Gastroesophageal sphincter (tissue), 4 donors: ENCODE results near the gene DBF4B. TPM values are rescaled to one million over a fixed set of nuclear protein-coding genes. Genes with fewer than 3 reads are reported as not detected.
A peak's percentile ranks its signal among the peaks of the same experiment; 100 is the strongest.

Experiments
- ATAC-seq: fragments of 150-250 bp; one replicate; pipeline ENCODE4 v1.9.1; 2016; ENCODE audit warnings: mild to moderate bottlenecking, moderate library complexity
- H3K27ac ChIP-seq, 4 donors: fragments of 200-600 bp; sonication (generic) in 3 of 4; 1 replicate in 3 of 4; 2 replicates in 1 of 4; pipeline ENCODE4 v1.5.1; 2016 to 2019
- H3K27me3 ChIP-seq: fragments of 200-600 bp; sonication (generic); one replicate; pipeline ENCODE4 v1.5.1; 2019
- H3K36me3 ChIP-seq, 2 donors: fragments of 200-600 bp; sonication (generic); one replicate each; pipeline ENCODE4 v1.5.1; 2019; ENCODE audit warnings: control low read depth in 1 of 2
- H3K4me1 ChIP-seq, 3 donors: fragments of 200-600 bp; sonication (generic); 1 replicate in 2 of 3; 2 replicates in 1 of 3; pipeline ENCODE4 v1.5.1; 2016 to 2019; ENCODE audit warnings: control low read depth in 2 of 3
- H3K4me3 ChIP-seq, 2 donors: fragments of 200-600 bp; sonication (generic); one replicate each; pipeline ENCODE4 v1.5.1; 2019; ENCODE audit warnings: mild to moderate bottlenecking in 1 of 2, moderate library complexity in 1 of 2
- H3K9me3 ChIP-seq, 3 donors: fragments of 200-600 bp; sonication (generic); one replicate each; pipeline ENCODE4 v1.5.1; 2017 to 2019; ENCODE audit warnings: control low read depth in 2 of 3
- CTCF ChIP-seq, 4 experiments: fragments of 200-600 bp in 2 of 4; fragments of 450-650 bp in 2 of 4; sonication (generic) in 1 of 4; IDR thresholded peaks; one replicate each; pipeline ENCODE4 v1.5.1; 2017 to 2019; ENCODE audit warnings: antibody characterized with exemption in 4 of 4, mild to moderate bottlenecking in 2 of 4, moderate library complexity in 2 of 4
- EP300 ChIP-seq: sonication (generic); formaldehyde crosslinking; IDR thresholded peaks from one replicate; pipeline ENCODE4 v1.6.1; 2017; ENCODE audit warnings: antibody characterized with exemption, mild to moderate bottlenecking
- POLR2A ChIP-seq, 2 donors: fragments of 450-650 bp; IDR thresholded peaks; one replicate each; pipeline ENCODE4 v1.6.1; 2017; ENCODE audit warnings: antibody characterized with exemption in 2 of 2, mild to moderate bottlenecking in 2 of 2, moderate library complexity in 1 of 2
- POLR2AphosphoS5 ChIP-seq: sonication (generic); formaldehyde crosslinking; IDR thresholded peaks from one replicate; pipeline ENCODE4 v1.6.1; 2017; ENCODE audit warnings: antibody characterized with exemption
- WGBS, 2 donors: methylation state at CpG; one replicate each; pipeline ENCODE4 v1.1.5; 2018; ENCODE audit warnings: low coverage in 1 of 2; 5-methylcytosine and 5-hydroxymethylcytosine counted together
- total RNA-seq, 4 donors: library from RNA; depleted of rRNA; stranded (reverse); fragments of >200 nt; gene quantifications; one replicate each; pipeline ENCODE4 v1.1.0, GENCODE V29; 2016

The DBF4B gene
- total RNA-seq, 4 donors from 2014 or later: 0.96 to 7.2 (median 3.9) TPM

- no CpG with 5 or more reads among the region's 7 CpGs for WGBS, 2 donors
- H3K4me1 ChIP-seq: peaks cover 0 to 49% (median 11%) of the 10 kb centered on the region in 3 donors
- no peaks in the 10 kb centered on the region for H3K9me3 ChIP-seq
- H3K36me3 ChIP-seq: no peaks in the 10 kb centered on the region
- H3K27ac ChIP-seq: peak overlapping the region in 2 of 4 donors; percentile 25 to 56
- no peaks in the 10 kb centered on the region for H3K27me3 ChIP-seq
- no peak for ATAC-seq
- H3K4me3 ChIP-seq: no peak overlapping the region
- TF ChIP-seq EP300 (no peak), POLR2A (IDR thresholded peaks at IDR 0.05) (no peak), CTCF (IDR thresholded peaks at IDR 0.05) (no peak), POLR2AphosphoS5 (no peak)
Observed at GRCh38 chr17:44785921-44786320, 77.5 kb downstream of the DBF4B start.

GRCh38 chr17:44786551-44787081, 78.2 kb downstream of the DBF4B start:
- Histone ChIP-seq H3K4me1 (peaks cover 0 to 42% (median 11%) of the 10 kb centered on the region in 3 donors), H3K27me3 (no peaks in the 10 kb centered on the region), H3K9me3 (no peaks in the 10 kb centered on the region), H3K36me3 (no peaks in the 10 kb centered on the region), H3K27ac (peak overlapping the region in 3 of 4 donors; percentile 25 to 56 (median 40)), H3K4me3 (no peak overlapping the region)
- TF ChIP-seq EP300: no peak
- TF ChIP-seq POLR2AphosphoS5: no peak
- TF ChIP-seq CTCF (IDR thresholded peaks at IDR 0.05): no peak
- TF ChIP-seq POLR2A (IDR thresholded peaks at IDR 0.05): no peak
- no peak for ATAC-seq
- WGBS, 2 donors: 13% methylated on average over 11 of the region's 16 CpGs; no CpG with 5 or more reads in 1 of the 2 donors

GRCh38 chr17:44787271-44787940, 78.9 kb downstream of the DBF4B start:
- H3K4me1 ChIP-seq: peaks cover 0 to 35% (median 11%) of the 10 kb centered on the region in 3 donors
- 79% methylated on average over 7 to 15 of the region's 15 CpGs for WGBS, 2 donors
- H3K27ac ChIP-seq: peak overlapping the region in 3 of 4 donors; percentile 25 to 56 (median 40)
- no peaks in the 10 kb centered on the region for H3K36me3 ChIP-seq
- no peaks in the 10 kb centered on the region for H3K9me3 ChIP-seq
- no peaks in the 10 kb centered on the region for H3K27me3 ChIP-seq
- H3K4me3 ChIP-seq: no peak overlapping the region
- no peak for ATAC-seq
- no peak for TF ChIP-seq EP300
- TF ChIP-seq POLR2AphosphoS5: no peak
- TF ChIP-seq POLR2A (IDR thresholded peaks at IDR 0.05): no peak
- TF ChIP-seq CTCF (IDR thresholded peaks at IDR 0.05): no peak

- 74% methylated on average over 5 of the region's 7 CpGs; no CpG with 5 or more reads in 1 of the 2 donors for WGBS, 2 donors
- Histone ChIP-seq H3K9me3 (no peaks in the 10 kb centered on the region), H3K4me3 (no peak overlapping the region), H3K27me3 (no peaks in the 10 kb centered on the region), H3K27ac (no peak overlapping the region), H3K4me1 (peaks cover 0 to 27% (median 11%) of the 10 kb centered on the region in 3 donors), H3K36me3 (no peaks in the 10 kb centered on the region)
- ATAC-seq: no peak
- TF ChIP-seq POLR2AphosphoS5 (no peak), CTCF (IDR thresholded peaks at IDR 0.05) (no peak), EP300 (no peak), POLR2A (IDR thresholded peaks at IDR 0.05) (no peak)
Observed at GRCh38 chr17:44788139-44788538, 79.7 kb downstream of the DBF4B start.

GRCh38 chr17:44792276-44792675, 83.8 kb downstream of the DBF4B start:
- WGBS, 2 donors: 83% methylated on average over 1 of the region's 1 CpG
- Histone ChIP-seq H3K4me1 (peaks cover 0 to 44% (median 6%) of the 10 kb centered on the region in 3 donors), H3K27me3 (no peaks in the 10 kb centered on the region), H3K36me3 (no peaks in the 10 kb centered on the region), H3K27ac (no peak overlapping the region), H3K4me3 (no peak overlapping the region), H3K9me3 (no peaks in the 10 kb centered on the region)
- no peak for ATAC-seq
- no peak for TF ChIP-seq POLR2A (IDR thresholded peaks at IDR 0.05)
- TF ChIP-seq CTCF (IDR thresholded peaks at IDR 0.05): no peak
- TF ChIP-seq POLR2AphosphoS5: no peak
- TF ChIP-seq EP300: no peak
